HCT116 (cell line): ENCODE measurements around the gene FRZB. TPM values are rescaled to one million over a fixed set of nuclear protein-coding genes. Genes with fewer than 3 reads are reported as not detected.
"Not testable (repeated sequence)": the region's sequence is repeated elsewhere in the genome, so short reads cannot be mapped to it uniquely, and the experiment has no call there.

Experiments used
- ATAC-seq: fragments of 200-7000 bp; cut with Tn5 transposase; 2 replicates; pipeline ENCODE4 v1.9.1; 2020; ENCODE audit warnings: mild to moderate bottlenecking, moderate library complexity
- BruUV-seq: library from RNA; stranded (reverse); fragments of 400-500 nt; replicated peaks from 2 replicates; lab custom pipeline; 2021; lab: Mats Ljungman, UMichigan
- CTCF ChIA-PET: fragments of 300-600 bp; sonication (Branson Sonifier 250); formaldehyde crosslinking; loops from one replicate; lab custom pipeline; 2021; ENCODE audit warnings: antibody characterized with exemption; lab: Charles Lee
- POLR2A ChIA-PET: fragments of 300-600, 350-600 bp; sonication (Branson Sonifier 250); formaldehyde crosslinking; loops from one replicate; lab custom pipeline; 2021; ENCODE audit warnings: antibody characterized with exemption; lab: Charles Lee
- RAD21 ChIA-PET, 2 experiments: fragments of 300-600 bp; sonication (Branson Sonifier 250); formaldehyde crosslinking; loops; one replicate each; lab custom pipeline; 2023; ENCODE audit warnings: low total read pairs in 2 of 2; ENCODE audit not compliant: uncharacterized antibody in 2 of 2, unreplicated experiment in 2 of 2, low non-redundant PET in 1 of 2; lab: Charles Lee
- DNase-seq: peaks from one replicate; pipeline ENCODE4 v3.0.0-alpha.2; 2010; ENCODE audit warnings: low read depth, low spot score
- H2AFZ ChIP-seq: fragments of 200-600 bp; shearing (Covaris generic), sonication (generic); 2 replicates; pipeline ENCODE4 v1.6.1; 2017; ENCODE audit warnings: low read depth, mixed run types, mixed read lengths, antibody characterized with exemption, low read length; ENCODE audit not compliant: poor library complexity, severe bottlenecking
- H3K27ac ChIP-seq: 2 replicates; pipeline ENCODE4 v1.5.1; 2012; ENCODE audit warnings: low read depth, low read length
- H3K27me3 ChIP-seq: fragments of 200-600 bp; sonication (generic); 2 replicates; pipeline ENCODE4 v1.6.1; 2016; ENCODE audit warnings: mixed run types, low read length, mixed read lengths; ENCODE audit not compliant: insufficient read depth
- H3K36me3 ChIP-seq, 2 experiments: fragments of 200-500 bp in 1 of 2; fragments of 200-600 bp in 1 of 2; sonication (Bioruptor generic) in 1 of 2; sonication (generic) in 1 of 2; 2 replicates each; pipeline versions ENCODE4 v1.5.1 to v1.6.1; 2014 to 2016; ENCODE audit warnings: low read length in 2 of 2, inconsistent platforms in 1 of 2, mixed read lengths in 1 of 2, mixed run types in 1 of 2; ENCODE audit not compliant: insufficient read depth in 2 of 2, control insufficient read depth in 1 of 2
- H3K4me1 ChIP-seq, 2 experiments: fragments of 200-600 bp in 1 of 2; sonication (generic) in 1 of 2; 2 replicates each; pipeline versions ENCODE4 v1.5.1 to v1.6.1; 2012 to 2017; ENCODE audit warnings: low read length in 2 of 2, inconsistent platforms in 1 of 2, mild to moderate bottlenecking in 1 of 2, mixed read lengths in 1 of 2, mixed run types in 1 of 2, moderate library complexity in 1 of 2; ENCODE audit not compliant: insufficient read depth in 2 of 2, control insufficient read depth in 1 of 2
- H3K4me2 ChIP-seq: fragments of 200-600 bp; sonication (generic); 2 replicates; pipeline ENCODE4 v1.6.1; 2017; ENCODE audit warnings: mixed run types, low read length, mixed read lengths
- H3K4me3 ChIP-seq, 2 experiments: fragments of 200-600 bp in 1 of 2; sonication (generic) in 1 of 2; replicated peaks in 1 of 2; 2 replicates each; pipeline ENCODE4 v1.5.1; 2011 to 2016; ENCODE audit warnings: low read length in 2 of 2, control low read depth in 1 of 2, low read depth in 1 of 2, mild to moderate bottlenecking in 1 of 2, mixed read lengths in 1 of 2, mixed run types in 1 of 2
- H3K79me2 ChIP-seq: fragments of 200-600 bp; sonication (generic); 2 replicates; pipeline ENCODE4 v1.6.1; 2017; ENCODE audit warnings: mild to moderate bottlenecking, mixed run types, low read length, moderate library complexity, mixed read lengths; ENCODE audit not compliant: insufficient read depth
- H3K9ac ChIP-seq: fragments of 200-600 bp; sonication (generic); 2 replicates; pipeline ENCODE4 v1.6.1; 2016; ENCODE audit warnings: low read length, mixed read lengths
- H3K9me2 ChIP-seq: fragments of 200-600 bp; sonication (generic), shearing (Covaris generic); 2 replicates; pipeline ENCODE4 v1.6.1; 2017; ENCODE audit warnings: mixed run types, mild to moderate bottlenecking, moderate library complexity; ENCODE audit not compliant: insufficient read depth
- H3K9me3 ChIP-seq, 2 experiments: fragments of 200-500 bp in 1 of 2; fragments of 200-600 bp in 1 of 2; sonication (Bioruptor generic) in 1 of 2; sonication (generic) in 1 of 2; 2 replicates each; pipeline ENCODE4 v1.6.1; 2014 to 2017; ENCODE audit warnings: low read length in 2 of 2, mixed read lengths in 2 of 2, inconsistent platforms in 1 of 2, low read depth in 1 of 2, mild to moderate bottlenecking in 1 of 2, mixed run types in 1 of 2, moderate library complexity in 1 of 2; ENCODE audit not compliant: control insufficient read depth in 1 of 2, insufficient read depth in 1 of 2
- H4K20me1 ChIP-seq: fragments of 200-600 bp; sonication (generic), shearing (Covaris generic); 2 replicates; pipeline ENCODE4 v1.6.1; 2017; ENCODE audit warnings: mixed run types, mild to moderate bottlenecking, moderate library complexity; ENCODE audit not compliant: insufficient read depth
- ATF3 ChIP-seq: IDR thresholded peaks from 2 replicates; pipeline ENCODE4 v1.6.1; 2012
- CBX3 ChIP-seq: IDR thresholded peaks from 2 replicates; pipeline ENCODE4 v1.6.1; 2012; ENCODE audit warnings: low read depth
- CTCF ChIP-seq, 3 experiments: fragments of 200-600 bp in 1 of 3; sonication (generic) in 1 of 3; IDR thresholded peaks in 2 of 3; conservative IDR thresholded peaks in 1 of 3; 2 replicates each; pipeline ENCODE4 v1.5.1; 2012 to 2017; ENCODE audit warnings: low read depth in 2 of 3, low read length in 2 of 3, antibody characterized with exemption in 1 of 3, borderline replicate concordance in 1 of 3, control low read depth in 1 of 3, mild to moderate bottlenecking in 1 of 3, mixed read lengths in 1 of 3, mixed run types in 1 of 3, moderate library complexity in 1 of 3; ENCODE audit not compliant: insufficient read depth in 1 of 3
- EGR1 ChIP-seq: IDR thresholded peaks from 2 replicates; pipeline ENCODE4 v1.6.1; 2012; ENCODE audit warnings: low read depth
- JUND ChIP-seq: IDR thresholded peaks from 2 replicates; pipeline ENCODE4 v1.6.1; 2012
- POLR2A ChIP-seq: IDR thresholded peaks from 2 replicates; pipeline ENCODE4 v1.7.0; 2011; ENCODE audit warnings: borderline replicate concordance; ENCODE audit not compliant: insufficient read depth, insufficient read length; ENCODE audit errors: extremely low read depth
- POLR2AphosphoS5 ChIP-seq: IDR thresholded peaks from 2 replicates; pipeline ENCODE4 v1.6.1; 2011; ENCODE audit warnings: mild to moderate bottlenecking, low read depth, low read length, moderate library complexity
- RAD21 ChIP-seq: IDR thresholded peaks from 2 replicates; pipeline ENCODE4 v1.6.1; 2012; ENCODE audit warnings: low read depth, mild to moderate bottlenecking
- REST ChIP-seq: IDR thresholded peaks from 2 replicates; pipeline ENCODE4 v1.6.1; 2012; ENCODE audit warnings: low read depth
- SRF ChIP-seq: IDR thresholded peaks from 2 replicates; pipeline ENCODE4 v1.6.1; 2012; ENCODE audit warnings: low read depth
- TCF7L2 ChIP-seq: IDR thresholded peaks from 2 replicates; pipeline ENCODE4 v1.7.0; 2011; ENCODE audit warnings: borderline replicate concordance, inconsistent platforms; ENCODE audit not compliant: insufficient read depth, insufficient read length; ENCODE audit errors: extremely low read depth
- YY1 ChIP-seq: IDR thresholded peaks from 2 replicates; pipeline ENCODE4 v1.6.1; 2011; ENCODE audit warnings: low read length, low read depth, moderate library complexity, mild to moderate bottlenecking; ENCODE audit not compliant: insufficient replicate concordance; ENCODE audit errors: extremely low read depth
- ZNF274 ChIP-seq: fragments of 200-500 bp; sonication (Bioruptor generic); IDR thresholded peaks from 2 replicates; pipeline ENCODE4 v1.6.1; 2014; ENCODE audit warnings: mild to moderate bottlenecking, low read depth, low read length, inconsistent platforms
- intact Hi-C: fragments of 100-400 bp; cut with micrococcal nuclease; formaldehyde crosslinking; loops from 2 replicates; pipeline ENCODE4 v1.10.0; 2022
- total RNA-seq: library from RNA; stranded (reverse); gene quantifications from one replicate; pipeline ENCODE4 v1.2.1, GENCODE V29; 2021; ENCODE audit not compliant: unreplicated experiment

The FRZB gene
- total RNA-seq, 1 experiment from 2014 or later: 0.49 TPM

DNA sequence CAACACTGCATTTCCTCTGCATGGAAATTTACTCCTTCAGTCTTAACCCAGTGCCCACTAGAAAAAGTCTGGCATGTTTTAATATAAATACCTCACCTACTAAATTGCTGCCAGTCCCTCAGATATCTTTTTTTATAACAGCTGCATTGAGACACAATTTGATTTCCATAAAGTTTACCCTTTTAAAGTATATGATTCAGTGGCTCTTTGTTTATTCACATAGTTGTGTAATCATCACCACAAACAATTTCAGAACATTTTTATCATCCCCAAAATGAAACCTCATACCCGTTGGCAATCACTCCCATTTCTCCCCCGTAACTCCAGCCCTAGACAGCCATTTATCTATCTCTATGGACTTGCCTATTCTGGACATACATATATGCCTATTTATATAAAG is 17.0 kb upstream of the FRZB start:
- BruUV-seq: no TSS peak
- H3K4me1 ChIP-seq: no peaks in the 10 kb centered on the region
- no peak overlapping the region for H2AFZ ChIP-seq
- CTCF ChIA-PET: no interaction called here
- TF ChIP-seq CTCF (IDR thresholded peaks at IDR 0.05 in 2 of 3, conservative IDR thresholded peaks at IDR 0.05 in 1 of 3; ENCODE audit: borderline replicate concordance in 1 of 3, insufficient read depth in 1 of 3, low read depth in 2 of 3, low read length in 2 of 3) (no peak), CBX3 (no peak), JUND (no peak), REST (no peak), ZNF274 (no peak), POLR2AphosphoS5 (no peak), ATF3 (no peak), POLR2A (no peak), YY1 (no peak), SRF (no peak), EGR1 (no peak), TCF7L2 (no peak), RAD21 (no peak)
- no peak for DNase-seq
- H4K20me1 ChIP-seq: no peaks in the 10 kb centered on the region
- H3K9ac ChIP-seq: no peak overlapping the region
- H3K4me2 ChIP-seq: no peak overlapping the region
- no peaks in the 10 kb centered on the region for H3K9me2 ChIP-seq
- no peak overlapping the region for H3K4me3 ChIP-seq
- POLR2A ChIA-PET: no interaction called here
- RAD21 ChIA-PET: no interaction called here
- no peaks in the 10 kb centered on the region for H3K27me3 ChIP-seq
- H3K27ac ChIP-seq: no peak overlapping the region
- no peaks in the 10 kb centered on the region for H3K36me3 ChIP-seq
- no peaks in the 10 kb centered on the region for H3K79me2 ChIP-seq
- intact Hi-C loops: no loop called here
- H3K9me3 ChIP-seq: no peaks in the 10 kb centered on the region
- no peak for ATAC-seq

DNA sequence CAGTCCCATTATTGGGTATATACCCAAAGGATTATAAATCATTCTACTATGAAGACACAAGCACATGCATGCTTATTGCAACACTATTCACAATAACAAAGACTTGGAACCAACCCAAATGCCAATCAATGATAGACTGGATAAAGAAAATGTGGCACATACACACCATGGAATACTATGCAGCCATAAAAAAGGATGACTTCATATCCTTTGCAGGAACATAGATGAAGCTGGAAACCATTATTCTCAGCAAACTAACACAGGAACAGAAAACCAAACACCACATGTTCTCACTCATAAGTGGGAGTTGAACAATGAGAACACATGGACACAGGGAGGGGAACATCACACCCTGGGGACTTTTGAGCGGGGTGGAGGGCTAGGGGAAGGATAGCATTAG is 13.7 kb upstream of the FRZB start:
- POLR2A ChIA-PET, H3K79me2 ChIP-seq, intact Hi-C loops: not testable (repeated sequence)

More for the DNA sequence above, 13.7 kb upstream of the FRZB start:
- H3K27me3 ChIP-seq, H3K9ac ChIP-seq, ATAC-seq, H3K4me1 ChIP-seq, CTCF ChIA-PET, RAD21 ChIA-PET, H4K20me1 ChIP-seq, BruUV-seq, H3K4me2 ChIP-seq, H2AFZ ChIP-seq, H3K4me3 ChIP-seq, H3K27ac ChIP-seq, DNase-seq, H3K36me3 ChIP-seq, H3K9me3 ChIP-seq, H3K9me2 ChIP-seq: not testable (repeated sequence)
